GM18498 (cell line): ENCODE data around the gene TAF4.
"Not testable (repeated sequence)": the region's sequence is repeated elsewhere in the genome, so short reads cannot be mapped to it uniquely, and the experiment has no call there.

Experiments
- ATAC-seq: cut with Tn5 transposase; IDR thresholded peaks from one replicate; pipeline ENCODE4 v1.9.1; 2021; ENCODE audit warnings: mild to moderate bottlenecking, moderate library complexity; ENCODE audit not compliant: unreplicated experiment

Gene TAF4

GRCh38 chr20:61982191-61982950 is 83.3 kb downstream of the TAF4 start:
- no peak for ATAC-seq

- not testable (repeated sequence) for ATAC-seq
These were observed 84.0 kb downstream of the TAF4 start for GRCh38 chr20:61981691-61982090.

- ATAC-seq, result no peak
These were observed 84.8 kb downstream of the TAF4 start for GRCh38 chr20:61980647-61981583.

GRCh38 chr20:61979701-61980635 is 85.7 kb downstream of the TAF4 start:
- ATAC-seq, result no peak

GRCh38 chr20:61979090-61979489 is 86.6 kb downstream of the TAF4 start:
- ATAC-seq, result no peak

- no peak for ATAC-seq
These were observed 87.2 kb downstream of the TAF4 start for GRCh38 chr20:61978491-61978890.

- ATAC-seq, result no peak
These were observed 88.3 kb downstream of the TAF4 start for GRCh38 chr20:61977419-61977786.

- no peak for ATAC-seq
These were observed 88.8 kb downstream of the TAF4 start for GRCh38 chr20:61976644-61977418.

GRCh38 chr20:61976263-61976643 is 89.4 kb downstream of the TAF4 start:
- ATAC-seq, result no peak

- ATAC-seq, result no peak
These were observed 90.1 kb downstream of the TAF4 start for GRCh38 chr20:61975407-61976129.

- ATAC-seq, result no peak
These were observed 91.4 kb downstream of the TAF4 start for GRCh38 chr20:61974357-61974665.

- ATAC-seq, result no peak
These were observed 91.9 kb downstream of the TAF4 start for GRCh38 chr20:61973515-61974356.

GRCh38 chr20:61972636-61973508 is 92.8 kb downstream of the TAF4 start:
- no peak for ATAC-seq

- ATAC-seq, result not testable (repeated sequence)
These were observed 94.1 kb downstream of the TAF4 start for GRCh38 chr20:61971595-61971994.

GRCh38 chr20:61970357-61970756 is 95.3 kb downstream of the TAF4 start:
- no peak for ATAC-seq

GRCh38 chr20:61969806-61970205 is 95.9 kb downstream of the TAF4 start:
- ATAC-seq, result no peak

- ATAC-seq, result no peak
These were observed 96.7 kb downstream of the TAF4 start for GRCh38 chr20:61968932-61969331.
